ENCODE measurements around the gene INPP5J.

DNA sequence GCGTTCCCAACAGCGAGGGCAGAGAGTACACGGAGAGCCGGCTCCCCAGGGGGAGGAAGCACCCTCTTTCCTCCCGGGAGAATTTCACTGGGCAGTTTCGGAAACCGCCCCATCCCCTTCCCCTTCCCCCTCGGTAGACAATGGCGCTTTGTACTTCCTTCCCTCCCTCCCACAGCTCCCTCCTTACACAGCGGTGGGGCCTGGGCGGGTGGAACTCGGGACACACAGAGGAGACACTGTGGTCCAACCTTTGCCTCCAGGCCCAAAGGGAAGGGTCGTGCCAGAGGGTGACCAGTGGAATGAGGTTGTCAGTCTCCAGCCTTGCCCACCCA, 37.3 kb upstream of the INPP5J start:
- TF ChIP-seq, protein P1, sequence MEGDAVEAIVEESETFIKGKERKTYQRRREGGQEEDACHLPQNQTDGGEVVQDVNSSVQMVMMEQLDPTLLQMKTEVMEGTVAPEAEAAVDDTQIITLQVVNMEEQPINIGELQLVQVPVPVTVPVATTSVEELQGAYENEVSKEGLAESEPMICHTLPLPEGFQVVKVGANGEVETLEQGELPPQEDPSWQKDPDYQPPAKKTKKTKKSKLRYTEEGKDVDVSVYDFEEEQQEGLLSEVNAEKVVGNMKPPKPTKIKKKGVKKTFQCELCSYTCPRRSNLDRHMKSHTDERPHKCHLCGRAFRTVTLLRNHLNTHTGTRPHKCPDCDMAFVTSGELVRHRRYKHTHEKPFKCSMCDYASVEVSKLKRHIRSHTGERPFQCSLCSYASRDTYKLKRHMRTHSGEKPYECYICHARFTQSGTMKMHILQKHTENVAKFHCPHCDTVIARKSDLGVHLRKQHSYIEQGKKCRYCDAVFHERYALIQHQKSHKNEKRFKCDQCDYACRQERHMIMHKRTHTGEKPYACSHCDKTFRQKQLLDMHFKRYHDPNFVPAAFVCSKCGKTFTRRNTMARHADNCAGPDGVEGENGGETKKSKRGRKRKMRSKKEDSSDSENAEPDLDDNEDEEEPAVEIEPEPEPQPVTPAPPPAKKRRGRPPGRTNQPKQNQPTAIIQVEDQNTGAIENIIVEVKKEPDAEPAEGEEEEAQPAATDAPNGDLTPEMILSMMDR (IDR thresholded peaks at IDR 0.05) = no peak
- TF ChIP-seq POLR2A (IDR thresholded peaks at IDR 0.05) = no peak
